Measurements from ENCODE around the gene WNT4.

The WNT4 gene

GRCh38 chr1:22188436-22188835, 45.5 kb upstream of the WNT4 start:
- no peaks in the 10 kb centered on the region for H3K4me1 ChIP-seq (ENCODE audit: control insufficient read depth in 1 of 2, insufficient read depth in 1 of 2, low read depth in 1 of 2, low read length in 1 of 2)
- no peak overlapping the region for H3K4me3 ChIP-seq (ENCODE audit: low read depth in 1 of 2, low read length in 1 of 2)
- H3K27me3 ChIP-seq, result peaks cover 17% of the 10 kb centered on the region
- no peaks in the 10 kb centered on the region for H3K36me3 ChIP-seq
- TF ChIP-seq CTCF (IDR thresholded peaks at IDR 0.05), result no peak
- no peaks in the 10 kb centered on the region for H3K9me3 ChIP-seq
- H3K27ac ChIP-seq, result no peak overlapping the region

- no peak overlapping the region for H3K27ac ChIP-seq
- no peak overlapping the region for H3K4me3 ChIP-seq (ENCODE audit: low read depth in 1 of 2, low read length in 1 of 2)
- H3K36me3 ChIP-seq, result no peaks in the 10 kb centered on the region
- H3K27me3 ChIP-seq, result peaks cover 29% of the 10 kb centered on the region
- H3K9me3 ChIP-seq, result no peaks in the 10 kb centered on the region
- no peak for TF ChIP-seq CTCF (IDR thresholded peaks at IDR 0.05)
- H3K4me1 ChIP-seq (ENCODE audit: control insufficient read depth in 1 of 2, insufficient read depth in 1 of 2, low read depth in 1 of 2, low read length in 1 of 2), result no peaks in the 10 kb centered on the region
These were observed 43.4 kb upstream of the WNT4 start for GRCh38 chr1:22186311-22186710.

GRCh38 chr1:22184892-22185612, 42.2 kb upstream of the WNT4 start:
- no peaks in the 10 kb centered on the region for H3K36me3 ChIP-seq
- H3K4me1 ChIP-seq (ENCODE audit: control insufficient read depth in 1 of 2, insufficient read depth in 1 of 2, low read depth in 1 of 2, low read length in 1 of 2), result no peaks in the 10 kb centered on the region
- no peaks in the 10 kb centered on the region for H3K9me3 ChIP-seq
- TF ChIP-seq CTCF (IDR thresholded peaks at IDR 0.05), result no peak
- peaks cover 29% of the 10 kb centered on the region for H3K27me3 ChIP-seq
- no peak overlapping the region for H3K4me3 ChIP-seq (ENCODE audit: low read depth in 1 of 2, low read length in 1 of 2)
- H3K27ac ChIP-seq, result no peak overlapping the region

- H3K27me3 ChIP-seq, result peaks cover 29% of the 10 kb centered on the region
- no peak for TF ChIP-seq CTCF (IDR thresholded peaks at IDR 0.05)
- H3K4me3 ChIP-seq (ENCODE audit: low read depth in 1 of 2, low read length in 1 of 2), result no peak overlapping the region
- H3K36me3 ChIP-seq, result no peaks in the 10 kb centered on the region
- H3K27ac ChIP-seq, result no peak overlapping the region
- H3K4me1 ChIP-seq (ENCODE audit: control insufficient read depth in 1 of 2, insufficient read depth in 1 of 2, low read depth in 1 of 2, low read length in 1 of 2), result no peaks in the 10 kb centered on the region
- no peaks in the 10 kb centered on the region for H3K9me3 ChIP-seq
These were observed 41.6 kb upstream of the WNT4 start for GRCh38 chr1:22184454-22184853.

- TF ChIP-seq CTCF (IDR thresholded peaks at IDR 0.05), result no peak
- Histone ChIP-seq H3K4me1 (ENCODE audit: control insufficient read depth in 1 of 2, insufficient read depth in 1 of 2, low read depth in 1 of 2, low read length in 1 of 2) (no peaks in the 10 kb centered on the region), H3K27me3 (peaks cover 29% of the 10 kb centered on the region), H3K36me3 (no peaks in the 10 kb centered on the region), H3K4me3 (ENCODE audit: low read depth in 1 of 2, low read length in 1 of 2) (no peak overlapping the region), H3K27ac (no peak overlapping the region), H3K9me3 (no peaks in the 10 kb centered on the region)
These were observed 39.8 kb upstream of the WNT4 start for GRCh38 chr1:22182715-22183114.
